ENCODE data around the gene JUP. TPM values are rescaled to one million over a fixed set of nuclear protein-coding genes. Genes with fewer than 3 reads are reported as not detected.

The JUP gene
- total and polyA plus RNA-seq, 2 of the 13 experiments (the other 11 are each of a cell fraction or from before 2014, with no cell fraction given) = 12.1 to 20.6 TPM

- TF ChIP-seq ATF7-NPFF (CRISPR knock-in tag; IDR thresholded peaks at IDR 0.05; ENCODE audit: low read depth) (0 out of 2 replicates have a peak, but pooled peaks have one; percentile 60), ZBTB8A (CRISPR knock-in tag; IDR thresholded peaks at IDR 0.05; ENCODE audit: borderline replicate concordance, low read depth) (no peak), ZNF598 (CRISPR knock-in tag; IDR thresholded peaks at IDR 0.05; ENCODE audit: borderline replicate concordance) (peak; percentile 23; the same call in 1 of the 2 replicates), POLR2A (IDR thresholded peaks at IDR 0.05; ENCODE audit: insufficient read depth in 1 of 2, low read depth in 2 of 2, low read length in 2 of 2) (0 out of 4 replicates have a peak, but pooled peaks of 1 of the 2 experiments have one; percentile 12), ZNF160 (CRISPR knock-in tag; IDR thresholded peaks at IDR 0.05) (no peak), ZNF574 (CRISPR knock-in tag; IDR thresholded peaks at IDR 0.05) (no peak; the same call in 1 of the 2 replicates), CENPX (CRISPR knock-in tag; IDR thresholded peaks at IDR 0.05) (no peak), ZNF510 (CRISPR knock-in tag; IDR thresholded peaks at IDR 0.05; ENCODE audit: low read depth) (0 out of 2 replicates have a peak, but pooled peaks have one; percentile 11), TBP (CRISPR knock-in tag; IDR thresholded peaks at IDR 0.05) (no peak), CAMTA2 (CRISPR knock-in tag; IDR thresholded peaks at IDR 0.05; ENCODE audit: borderline replicate concordance) (no peak), CREBL2 (CRISPR knock-in tag; IDR thresholded peaks at IDR 0.05; ENCODE audit: borderline replicate concordance) (no peak), RAD51 (IDR thresholded peaks at IDR 0.05; ENCODE audit: borderline replicate concordance) (no peak), ZNF280B (CRISPR knock-in tag; IDR thresholded peaks at IDR 0.05; ENCODE audit: borderline replicate concordance) (no peak), KAT7 (CRISPR knock-in tag; IDR thresholded peaks at IDR 0.05; ENCODE audit: borderline replicate concordance) (0 out of 2 replicates have a peak, but pooled peaks have one; percentile 9), ZNF678 (CRISPR knock-in tag; IDR thresholded peaks at IDR 0.05) (0 out of 2 replicates have a peak, but pooled peaks have one; percentile 7), DPF2 (CRISPR knock-in tag; IDR thresholded peaks at IDR 0.05; ENCODE audit: borderline replicate concordance, low read depth) (no peak), ZNF646 (CRISPR knock-in tag; IDR thresholded peaks at IDR 0.05) (0 out of 2 replicates have a peak, but pooled peaks have one; percentile 13)
These were observed 48.8 kb upstream of the JUP start (continued) for GRCh38 chr17:41835214-41835799.
